A549 (cell line): ENCODE data around the gene TRIM10. TPM values are rescaled to one million over a fixed set of nuclear protein-coding genes. Genes with fewer than 3 reads are reported as not detected.

Experiments
- ATAC-seq, 2 experiments: fragments of 200-7000 bp in 1 of 2; fragments of >200 bp in 1 of 2; cut with Nextera tagmentation in 1 of 2; cut with Tn5 transposase in 1 of 2; 3 replicates each; pipeline versions ENCODE4 v1.8.0 to v1.9.1; 2018 to 2020; ENCODE audit warnings: mild to moderate bottlenecking in 1 of 2, moderate library complexity in 1 of 2
- CTCF ChIA-PET: fragments of 300-600 bp; sonication (Branson Sonifier 250); formaldehyde crosslinking; extraction: SDS; loops from one replicate; lab custom pipeline; 2021; ENCODE audit warnings: antibody characterized with exemption, inconsistent platforms; lab: Yijun Ruan, JAX
- POLR2A ChIA-PET: fragments of 350-600 bp; formaldehyde crosslinking; extraction: SDS; loops from one replicate; lab custom pipeline; 2021; ENCODE audit warnings: antibody characterized with exemption, inconsistent platforms; lab: Yijun Ruan, JAX
- DNase-seq, 2 experiments: peaks; one replicate each; pipeline versions ENCODE4 v3.0.0 to v3.0.0-alpha.2; 2011 to 2016; ENCODE audit warnings: low read depth in 1 of 2, low spot score in 1 of 2
- FAIRE-seq: peaks from 2 replicates; lab custom pipeline; 2011; peaks lifted over from hg19 to GRCh38; lab: Jason Lieb, UNC
- H3K27ac ChIP-seq, 2 experiments: fragments of >200 bp; sonication (Bioruptor Twin); formaldehyde crosslinking; 3 replicates each; pipeline ENCODE4 v1.5.1; 2016 to 2017
- H3K4me1 ChIP-seq: fragments of >200 bp; sonication (Bioruptor Twin); formaldehyde crosslinking; 3 replicates; pipeline ENCODE4 v1.6.1; 2016
- H3K4me2 ChIP-seq: fragments of >200 bp; sonication (Bioruptor Twin); formaldehyde crosslinking; 3 replicates; pipeline ENCODE4 v1.6.1; 2016
- H3K4me3 ChIP-seq: fragments of >200 bp; sonication (Bioruptor Twin); formaldehyde crosslinking; 3 replicates; pipeline ENCODE4 v1.5.1; 2016
- H3K9me3 ChIP-seq: fragments of >200 bp; sonication (Bioruptor Twin); formaldehyde crosslinking; 3 replicates; pipeline ENCODE4 v1.6.1; 2016
- CHD4 ChIP-seq: fragments of 200-600 bp; sonication (generic); IDR thresholded peaks from 2 replicates; pipeline ENCODE4 v1.6.1; 2016; ENCODE audit warnings: antibody characterized with exemption, mild to moderate bottlenecking, borderline replicate concordance
- EHMT2 ChIP-seq: fragments of 200-600 bp; sonication (generic); IDR thresholded peaks from 2 replicates; pipeline ENCODE4 v1.6.1; 2016; ENCODE audit warnings: antibody characterized with exemption, low read depth, mild to moderate bottlenecking, moderate library complexity
- ESRRA ChIP-seq: fragments of 150-350 bp; IDR thresholded peaks from 2 replicates; pipeline ENCODE4 v1.6.1; 2014; ENCODE audit warnings: mild to moderate bottlenecking, low read length, borderline replicate concordance
- GATA3 ChIP-seq: IDR thresholded peaks from 2 replicates; pipeline ENCODE4 v1.6.1; 2012; ENCODE audit warnings: borderline replicate concordance
- HDAC2 ChIP-seq: fragments of 200-600 bp; sonication (generic); IDR thresholded peaks from 2 replicates; pipeline ENCODE4 v1.6.1; 2016
- HEYL ChIP-seq: fragments of 250-450 bp; sonication (Bioruptor Pico); IDR thresholded peaks from 2 replicates; pipeline ENCODE4 v1.8.0; 2021; ENCODE audit warnings: mild to moderate bottlenecking, moderate library complexity
- HOXB5 ChIP-seq: fragments of 250-450 bp; sonication (Bioruptor Pico); IDR thresholded peaks from 2 replicates; pipeline ENCODE4 v1.5.0; 2020; ENCODE audit warnings: mild to moderate bottlenecking, moderate library complexity
- KDM1A ChIP-seq: fragments of 200-600 bp; sonication (generic); IDR thresholded peaks from 2 replicates; pipeline ENCODE4 v1.6.1; 2016; ENCODE audit warnings: low read depth, mild to moderate bottlenecking
- MAFK ChIP-seq: fragments of 450-650 bp; IDR thresholded peaks from 2 replicates; pipeline ENCODE4 v1.6.1; 2014; ENCODE audit not compliant: partially characterized antibody
- MAZ ChIP-seq: fragments of 150-350 bp; IDR thresholded peaks from 2 replicates; pipeline ENCODE4 v1.6.1; 2014; ENCODE audit warnings: antibody characterized with exemption, low read depth, low read length, borderline replicate concordance
- MYC ChIP-seq: IDR thresholded peaks from 2 replicates; pipeline ENCODE4 v1.6.1; 2012; ENCODE audit warnings: mild to moderate bottlenecking, inconsistent platforms, low read length, improper control_type of control experiment, borderline replicate concordance
- NFE2L2 ChIP-seq: fragments of 150-350 bp; conservative IDR thresholded peaks from 2 replicates; pipeline ENCODE4 v1.6.1; 2014; ENCODE audit warnings: low read length
- NPAS2 ChIP-seq: fragments of 250-450 bp; sonication (Bioruptor Pico); IDR thresholded peaks from 2 replicates; pipeline ENCODE4 v1.8.0; 2022; ENCODE audit warnings: mild to moderate bottlenecking, moderate library complexity, borderline replicate concordance
- NR3C1 ChIP-seq: fragments of >200 bp; sonication (Bioruptor Twin); formaldehyde crosslinking; IDR thresholded peaks from 3 replicates; pipeline ENCODE4 v1.6.1; 2017
- POLR2AphosphoS2 ChIP-seq: conservative IDR thresholded peaks from 2 replicates; pipeline ENCODE4 v1.6.1; 2012; ENCODE audit warnings: low read length, improper control_type of control experiment, inconsistent platforms
- RAD21 ChIP-seq, 2 experiments: fragments of >200 bp in 1 of 2; sonication (Bioruptor Twin) in 1 of 2; formaldehyde crosslinking in 1 of 2; IDR thresholded peaks in 1 of 2; conservative IDR thresholded peaks in 1 of 2; 2 replicates in 1 of 2; 3 replicates in 1 of 2; pipeline ENCODE4 v1.6.1; 2012 to 2018; ENCODE audit warnings: inconsistent platforms in 1 of 2
- RCOR1 ChIP-seq: fragments of 150-350 bp; IDR thresholded peaks from 2 replicates; pipeline ENCODE4 v1.6.1; 2014; ENCODE audit warnings: antibody characterized with exemption, low read length, low read depth
- SMC3 ChIP-seq: fragments of >200 bp; sonication (Bioruptor Twin); formaldehyde crosslinking; IDR thresholded peaks from 3 replicates; pipeline ENCODE4 v1.6.1; 2018; ENCODE audit warnings: inconsistent platforms
- TFCP2L1 ChIP-seq: fragments of 250-450 bp; sonication (Bioruptor Pico); IDR thresholded peaks from 2 replicates; pipeline ENCODE4 v1.5.0; 2021; ENCODE audit warnings: mild to moderate bottlenecking
- TP53 ChIP-seq: fragments of 250-450 bp; sonication (Bioruptor Pico); IDR thresholded peaks from 2 replicates; pipeline ENCODE4 v1.5.0; 2021; ENCODE audit warnings: mild to moderate bottlenecking, moderate library complexity
- ZC3H11A ChIP-seq: fragments of 450-650 bp; IDR thresholded peaks from 2 replicates; pipeline ENCODE4 v1.6.1; 2014; ENCODE audit warnings: antibody characterized with exemption, mild to moderate bottlenecking
- ZNF302 ChIP-seq: fragments of 250-450 bp; sonication (Bioruptor Pico); IDR thresholded peaks from 2 replicates; pipeline ENCODE4 v1.9.0; 2021; ENCODE audit warnings: inconsistent platforms, mild to moderate bottlenecking, moderate library complexity
- WGBS: methylation state at CpG from one replicate; pipeline ENCODE4 v1.1.6; 2017; ENCODE audit errors: missing lambda C conversion rate; 5-methylcytosine and 5-hydroxymethylcytosine counted together
- polyA plus RNA-seq, 4 experiments: library from polyadenylated mRNA; depleted of rRNA in 3 of 4; stranded (reverse); fragments of >200 nt; fragmentation: RNase III in 1 of 4; extraction: RNeasy Plus Mini Kit Qiagen cat#74134 plus additional on column Dnase treatment in 1 of 4; gene quantifications; 2 replicates in 3 of 4; 3 replicates in 1 of 4; pipeline ENCODE4 v1.2.3, GENCODE V29; 2011 to 2017
- TF ChIP-seq, protein P1 (sequence below): IDR thresholded peaks from 2 replicates; pipeline ENCODE4 v1.6.1; 2012
- TF ChIP-seq, protein P2 (sequence below): fragments of >200 bp; sonication (Bioruptor Twin); formaldehyde crosslinking; IDR thresholded peaks from 3 replicates; pipeline ENCODE4 v1.6.1; 2016

Gene TRIM10
- polyA plus RNA-seq, 2 of the 4 experiments (the other 2 are of a cell fraction) = 0.03 to 0.12 TPM

DNA sequence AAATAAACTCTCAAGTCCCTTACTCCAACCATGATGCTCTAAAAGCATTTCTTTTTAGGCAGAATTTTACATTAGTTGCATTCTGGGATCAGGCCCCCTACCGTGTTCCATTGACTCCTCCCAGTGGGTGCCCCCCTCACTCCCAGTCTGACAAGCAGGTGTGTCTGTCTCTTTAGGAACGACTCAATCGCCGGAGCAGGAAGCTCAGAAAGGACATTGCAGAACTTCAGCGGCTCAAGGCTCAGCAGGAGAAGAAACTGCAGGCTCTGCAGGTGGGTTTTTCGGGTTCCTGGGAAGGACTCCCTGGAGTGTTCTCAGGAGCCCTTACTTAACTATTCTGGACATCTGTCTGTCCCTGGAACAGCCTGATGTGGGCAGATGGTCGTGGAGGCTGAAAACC lies 15.2 kb downstream of the TRIM10 start:
- CTCF ChIA-PET = interaction anchor here (7.2 kb wide), 1 partner anchor 15 kb away, joined by 56 read pairs; no protein-coding TSS in a partner anchor
- FAIRE-seq = no peak
- 74% methylated on average over 7 of the region's 7 CpGs for WGBS

DNA sequence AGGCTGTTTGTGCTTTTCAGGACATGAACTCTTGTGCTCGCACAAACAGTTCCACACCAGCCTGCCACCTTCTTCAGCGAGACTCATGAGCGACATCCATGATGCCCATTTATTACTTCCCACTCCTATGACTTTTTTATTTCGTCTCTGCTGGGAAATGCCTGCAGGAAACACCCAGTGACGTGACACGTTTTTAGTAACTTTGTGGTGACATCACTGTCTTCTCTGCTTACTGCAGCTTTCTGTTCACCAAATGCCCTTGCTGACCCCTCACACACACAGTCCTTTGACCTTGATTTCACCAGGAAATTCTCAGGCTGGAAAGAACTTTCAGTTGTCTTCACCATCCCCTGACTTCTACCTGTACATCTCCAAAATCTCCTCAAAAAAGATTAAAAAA lies 16.2 kb downstream of the TRIM10 start:
- FAIRE-seq = no peak
- DNase-seq = no peak
- H3K4me3 ChIP-seq = no peak overlapping the region
- CTCF ChIA-PET = interaction anchor here (2.2 to 7.2 kb wide), 2 partner anchors 14 to 41 kb away, joined by 10 to 56 read pairs; no protein-coding TSS in a partner anchor
- 58% methylated on average over 6 of the region's 6 CpGs for WGBS
- TF ChIP-seq KDM1A (no peak), ZC3H11A (no peak), TP53 (CRISPR knock-in tag) (no peak), NFE2L2 (no peak)
- TF ChIP-seq, protein P1, sequence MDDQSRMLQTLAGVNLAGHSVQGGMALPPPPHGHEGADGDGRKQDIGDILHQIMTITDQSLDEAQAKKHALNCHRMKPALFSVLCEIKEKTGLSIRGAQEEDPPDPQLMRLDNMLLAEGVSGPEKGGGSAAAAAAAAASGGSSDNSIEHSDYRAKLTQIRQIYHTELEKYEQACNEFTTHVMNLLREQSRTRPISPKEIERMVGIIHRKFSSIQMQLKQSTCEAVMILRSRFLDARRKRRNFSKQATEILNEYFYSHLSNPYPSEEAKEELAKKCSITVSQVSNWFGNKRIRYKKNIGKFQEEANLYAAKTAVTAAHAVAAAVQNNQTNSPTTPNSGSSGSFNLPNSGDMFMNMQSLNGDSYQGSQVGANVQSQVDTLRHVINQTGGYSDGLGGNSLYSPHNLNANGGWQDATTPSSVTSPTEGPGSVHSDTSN = no peak
- no peaks in the 10 kb centered on the region for H3K9me3 ChIP-seq
- no peak overlapping the region for H3K27ac ChIP-seq
- ATAC-seq = no peak
- no peaks in the 10 kb centered on the region for H3K4me1 ChIP-seq
- POLR2A ChIA-PET = no interaction called here
- no peak overlapping the region for H3K4me2 ChIP-seq

More for the DNA sequence above, 15.2 kb downstream of the TRIM10 start:
- no peak for TF ChIP-seq MYC
- TF ChIP-seq MAFK = no peak
- no peak for TF ChIP-seq ZNF302 (CRISPR knock-in tag)
- TF ChIP-seq NPAS2 (CRISPR knock-in tag) = no peak
- no peak for TF ChIP-seq ESRRA
- no peak for TF ChIP-seq POLR2AphosphoS2
- TF ChIP-seq CHD4 = no peak
- no peak for TF ChIP-seq GATA3
- TF ChIP-seq, protein P2, sequence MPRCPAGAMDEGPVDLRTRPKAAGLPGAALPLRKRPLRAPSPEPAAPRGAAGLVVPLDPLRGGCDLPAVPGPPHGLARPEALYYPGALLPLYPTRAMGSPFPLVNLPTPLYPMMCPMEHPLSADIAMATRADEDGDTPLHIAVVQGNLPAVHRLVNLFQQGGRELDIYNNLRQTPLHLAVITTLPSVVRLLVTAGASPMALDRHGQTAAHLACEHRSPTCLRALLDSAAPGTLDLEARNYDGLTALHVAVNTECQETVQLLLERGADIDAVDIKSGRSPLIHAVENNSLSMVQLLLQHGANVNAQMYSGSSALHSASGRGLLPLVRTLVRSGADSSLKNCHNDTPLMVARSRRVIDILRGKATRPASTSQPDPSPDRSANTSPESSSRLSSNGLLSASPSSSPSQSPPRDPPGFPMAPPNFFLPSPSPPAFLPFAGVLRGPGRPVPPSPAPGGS = no peak
- TF ChIP-seq MAZ = no peak
- no peak for TF ChIP-seq RAD21 (conservative IDR thresholded peaks at IDR 0.05 in 1 of 2, IDR thresholded peaks at IDR 0.05 in 1 of 2)
- TF ChIP-seq EHMT2 = no peak
- no peak for TF ChIP-seq HEYL (CRISPR knock-in tag)
- DNase-seq (no peak), ATAC-seq (no peak)
- no peak overlapping the region for H3K27ac ChIP-seq
- POLR2A ChIA-PET = no interaction called here
- no peaks in the 10 kb centered on the region for H3K4me1 ChIP-seq
- no peak overlapping the region for H3K4me3 ChIP-seq
- no peak overlapping the region for H3K4me2 ChIP-seq
- H3K9me3 ChIP-seq = no peaks in the 10 kb centered on the region

DNA sequence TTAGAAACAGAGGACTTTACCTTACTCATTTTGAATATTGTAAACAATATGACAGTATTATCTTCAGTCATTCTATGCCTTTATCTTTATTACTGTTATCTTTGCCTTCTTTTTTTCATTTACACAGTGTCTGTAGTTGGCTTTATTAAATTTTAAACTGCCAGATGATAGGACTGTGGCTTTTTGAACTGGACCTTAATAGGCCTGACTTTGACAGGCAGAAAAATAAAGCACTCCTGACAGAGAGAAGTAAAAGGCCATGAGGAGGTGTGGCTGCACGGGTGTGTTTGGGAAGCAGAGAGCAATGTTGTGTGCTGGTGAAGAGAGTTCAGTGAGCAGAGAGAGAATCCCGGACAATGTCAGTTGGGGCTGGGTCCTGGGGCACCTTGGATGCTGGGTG lies 17.2 kb downstream of the TRIM10 start:
- Histone ChIP-seq H3K4me1 (no peaks in the 10 kb centered on the region), H3K9me3 (no peaks in the 10 kb centered on the region), H3K4me2 (no peak overlapping the region), H3K4me3 (no peak overlapping the region), H3K27ac (no peak overlapping the region)
- ATAC-seq (no peak), DNase-seq (no peak), FAIRE-seq (no peak)
- TF ChIP-seq EHMT2 = no peak
- no peak for TF ChIP-seq TFCP2L1
- TF ChIP-seq NR3C1 = no peak
- no peak for TF ChIP-seq HDAC2
- TF ChIP-seq MYC = no peak
- TF ChIP-seq SMC3 = no peak
- no peak for TF ChIP-seq RCOR1
- TF ChIP-seq HOXB5 (CRISPR knock-in tag) = no peak
- TF ChIP-seq, protein P1 = no peak
- TF ChIP-seq ZNF302 (CRISPR knock-in tag) = no peak
- POLR2A ChIA-PET = no interaction called here
- CTCF ChIA-PET = interaction anchor here (2.2 to 7.2 kb wide), 2 partner anchors 13 to 40 kb away, joined by 10 to 56 read pairs; no protein-coding TSS in a partner anchor
- 40% methylated on average over 2 of the region's 2 CpGs for WGBS
